ENCODE data around the gene TRIB2. TPM values are rescaled to one million over a fixed set of nuclear protein-coding genes. Genes with fewer than 3 reads are reported as not detected.
A peak's percentile ranks its signal among the peaks of the same experiment; 100 is the strongest.

Gene TRIB2
- total and polyA plus RNA-seq, 2 of the 4 experiments (the other 2 are of a cell fraction): 12.0 to 12.7 TPM

DNA sequence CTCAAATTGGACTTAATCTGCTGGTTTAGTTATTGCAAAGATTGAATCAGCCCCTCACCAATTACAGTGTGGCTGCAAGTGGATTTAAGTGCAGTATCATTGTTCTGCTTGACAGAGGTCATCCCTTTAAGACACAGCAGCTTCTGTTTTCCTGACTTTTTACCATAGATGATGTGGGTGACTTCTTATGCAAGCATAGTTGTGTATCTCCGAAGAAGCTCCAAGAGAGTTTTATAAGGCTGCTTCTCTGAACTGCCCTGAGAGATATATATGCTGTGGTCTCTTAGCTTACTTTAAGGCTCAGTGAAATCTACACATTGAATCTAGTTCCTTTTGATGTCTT, 3.5 kb downstream of the TRIB2 start:
- H2BK120ac ChIP-seq (ENCODE audit: low read depth, low read length): peak overlapping the region; percentile 30; the same call in 1 of the 2 replicates
- H3K4me2 ChIP-seq (ENCODE audit: low read depth, low read length): peak overlapping the region; percentile 99
- H3K79me1 ChIP-seq (ENCODE audit: low read depth in 1 of 2, low read length in 2 of 2): peaks cover 5 to 76% of the 10 kb centered on the region in 2 experiments; a peak in 3 of 4 replicates
- H3K4me1 ChIP-seq (ENCODE audit: control insufficient read depth, insufficient read depth, low read length): peaks cover 10% of the 10 kb centered on the region
- peaks cover 15% of the 10 kb centered on the region; the same call in 1 of the 2 replicates for H3K36me3 ChIP-seq (ENCODE audit: control insufficient read depth, insufficient read depth, low read length)
- ChIA-PET POLR2A (ENCODE audit: unreplicated experiment) (interaction anchor here (0.5 to 0.6 kb wide), 2 partner anchors 137 to 211 kb away, joined by 3 to 5 read pairs; no protein-coding TSS in a partner anchor), CTCF (interaction anchor here (0.7 to 3.6 kb wide), 5 partner anchors 137 to 287 kb away, joined by 3 to 28 read pairs (median 3); no protein-coding TSS in a partner anchor)
- H2AK5ac ChIP-seq (ENCODE audit: low read depth, low read length): no peak overlapping the region
- peak; percentile 30 for DNase-seq
- H3K23ac ChIP-seq (ENCODE audit: low read depth, low read length): 0 out of 2 replicates have a peak overlapping the region, but pooled peaks have one; percentile 19
- BruUV-seq (replicated peaks): no TSS peak
- peak overlapping the region; percentile 93; the same call in 1 of the 2 replicates for H3K9ac ChIP-seq (ENCODE audit: low read depth, low read length)
- H2BK20ac ChIP-seq (ENCODE audit: low read depth, low read length): peak overlapping the region; percentile 15; the same call in 1 of the 2 replicates
- H3K4ac ChIP-seq (ENCODE audit: low read depth, low read length): no peak overlapping the region
- H2BK5ac ChIP-seq (ENCODE audit: low read depth, low read length, poor library complexity, severe bottlenecking): peak overlapping the region; percentile 41
- H3K9me1 ChIP-seq (ENCODE audit: insufficient read depth, low read length): peaks cover 7% of the 10 kb centered on the region; the same call in 1 of the 2 replicates
- 0 out of 2 replicates have a peak overlapping the region, but pooled peaks have one; percentile 41 for H3K14ac ChIP-seq (replicated peaks; ENCODE audit: low read depth, low read length)
- intact Hi-C loops (cut with micrococcal nuclease) (no loop called here), in situ Hi-C loops (cut with MboI; ENCODE audit: low sequenced_read_pairs) (no loop called here), dilution Hi-C loops (cut with HindIII; ENCODE audit: low sequenced_read_pairs, unreplicated experiment) (no loop called here)
- H4K20me1 ChIP-seq (ENCODE audit: insufficient read depth, low read length): peaks cover 40% of the 10 kb centered on the region; the same call in 1 of the 2 replicates
- H3K27ac ChIP-seq (ENCODE audit: insufficient read depth, low read length): 0 out of 2 replicates have a peak overlapping the region, but pooled peaks have one; percentile 14
- no peak overlapping the region for H4K8ac ChIP-seq (ENCODE audit: low read depth in 2 of 2, low read length in 2 of 2)
- H3K27me3 ChIP-seq (ENCODE audit: control insufficient read depth, insufficient read depth, low read length): no peaks in the 10 kb centered on the region
- 0 out of 2 replicates have a peak overlapping the region, but pooled peaks have one; percentile 0 for H3K56ac ChIP-seq (ENCODE audit: extremely low read depth, insufficient read depth, low read length)
- H3K4me3 ChIP-seq (ENCODE audit: insufficient read depth, low read depth, low read length): peak overlapping the region; percentile 92
- H3K9me3 ChIP-seq (ENCODE audit: control insufficient read depth, insufficient read depth, low read length): no peaks in the 10 kb centered on the region
- TF ChIP-seq POLR2A (IDR thresholded peaks at IDR 0.05; ENCODE audit: low read depth, low read length) (no peak), MXI1 (IDR thresholded peaks at IDR 0.05; ENCODE audit: borderline replicate concordance, low read depth, low read length) (no peak), RCOR1 (IDR thresholded peaks at IDR 0.05; ENCODE audit: insufficient replicate concordance, low read length) (no peak), NFE2L2 (IDR thresholded peaks at IDR 0.05; ENCODE audit: low read depth, low read length) (no peak), SMC3 (IDR thresholded peaks at IDR 0.05; ENCODE audit: low read depth, low read length) (no peak), ELK1 (IDR thresholded peaks at IDR 0.05; ENCODE audit: borderline replicate concordance, low read depth, low read length) (no peak), MAFK (IDR thresholded peaks at IDR 0.05; ENCODE audit: low read depth, low read length) (no peak), MAZ (IDR thresholded peaks at IDR 0.05; ENCODE audit: borderline replicate concordance, low read depth, low read length) (no peak)
- no peak overlapping the region for H4K5ac ChIP-seq (ENCODE audit: low read depth, low read length)
- H3K18ac ChIP-seq (ENCODE audit: low read depth, low read length): peak overlapping the region; percentile 20; the same call in 1 of the 2 replicates
- no peak overlapping the region for H2AK9ac ChIP-seq (replicated peaks; ENCODE audit: low read depth, low read length, poor library complexity)
- no peak overlapping the region for H4K91ac ChIP-seq (ENCODE audit: insufficient read depth, low read depth, low read length)
- no peak for ATAC-seq (ENCODE audit: low read depth)
- no peak overlapping the region for H2AFZ ChIP-seq (replicated peaks; ENCODE audit: low read length, poor library complexity)
- no peak overlapping the region for H2BK15ac ChIP-seq (ENCODE audit: low read depth, low read length)
- no CpG with 5 or more reads among the region's 1 CpG for WGBS, 2 experiments (ENCODE audit: extremely low coverage in 2 of 2, insufficient read length in 1 of 2)
